Large intestine (tissue), 12 donors: Measurements from ENCODE around the gene HSD11B1. TPM values are rescaled to one million over a fixed set of nuclear protein-coding genes. Genes with fewer than 3 reads are reported as not detected.

ENCODE experiments used
- DNase-seq, 2 donors: peaks; one replicate each; pipeline versions ENCODE4 v3.0.0 to v3.0.0-alpha.2; 2013
- H3K27ac ChIP-seq: one replicate; pipeline ENCODE4 v1.5.1; 2013; ENCODE audit warnings: low read length
- H3K27me3 ChIP-seq: 2 replicates; pipeline ENCODE4 v1.6.1; 2013; ENCODE audit warnings: low read length; ENCODE audit not compliant: control insufficient read depth, insufficient read depth
- H3K36me3 ChIP-seq: 2 replicates; pipeline ENCODE4 v1.6.1; 2013; ENCODE audit warnings: low read length; ENCODE audit not compliant: control insufficient read depth, insufficient read depth
- H3K4me1 ChIP-seq: one replicate; pipeline ENCODE4 v1.6.1; 2013; ENCODE audit warnings: low read length; ENCODE audit not compliant: control insufficient read depth, insufficient read depth
- H3K4me3 ChIP-seq: one replicate; pipeline ENCODE4 v1.5.1; 2013; ENCODE audit warnings: low read length
- H3K9me3 ChIP-seq: one replicate; pipeline ENCODE4 v1.6.1; 2013; ENCODE audit warnings: mild to moderate bottlenecking, low read depth, low read length, moderate library complexity; ENCODE audit not compliant: control insufficient read depth
- WGBS: methylation state at CpG from one replicate; pipeline ENCODE4 v1.1.5; 2013; ENCODE audit warnings: low lambda C conversion rate; ENCODE audit not compliant: insufficient coverage; 5-methylcytosine and 5-hydroxymethylcytosine counted together
- long read RNA-seq, 11 donors: transcript quantifications; one replicate each; lab custom pipeline, GENCODE V29; 2026
- polyA plus RNA-seq: library from polyadenylated mRNA; unstranded; fragments of 120-200 nt; gene quantifications from one replicate; pipeline ENCODE4 v1.2.1, GENCODE V29; 2013

Gene HSD11B1
- 0.31 TPM for polyA plus RNA-seq
- long read RNA-seq, donor 1: 0 reads
- long read RNA-seq, donor 2: 0 reads
- long read RNA-seq, donor 3: 0 reads
- long read RNA-seq, donor 4: 0 reads
- long read RNA-seq, donor 5: 0 reads
- long read RNA-seq, donor 6: 0 reads
- long read RNA-seq, donor 7: 0 reads
- long read RNA-seq, donor 8: 0 reads
- long read RNA-seq, donor 9: 0 reads
- long read RNA-seq, donor 10: 0 reads
- long read RNA-seq, donor 11: 0 reads

DNA sequence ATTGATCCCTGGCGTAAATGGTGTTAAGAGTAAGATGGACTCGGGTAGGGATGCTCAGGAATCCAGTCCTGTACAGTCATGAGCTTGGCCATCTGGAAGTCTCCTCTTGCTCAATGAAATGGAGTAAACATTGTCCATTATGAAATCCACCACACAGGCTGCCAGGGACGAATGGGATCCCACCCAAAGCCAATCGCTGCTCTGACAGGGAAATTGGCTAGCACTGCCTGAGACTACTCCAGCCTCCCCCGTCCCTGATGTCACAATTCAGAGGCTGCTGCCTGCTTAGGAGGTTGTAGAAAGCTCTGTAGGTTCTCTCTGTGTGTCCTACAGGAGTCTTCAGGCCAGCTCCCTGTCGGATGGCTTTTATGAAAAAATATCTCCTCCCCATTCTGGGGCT, at the start of gene HSD11B1:
TSS of gene HSD11B1 (plus strand) at position 263 of the 400 bp plus-strand sequence. CDS start at position 360, 97 bp downstream.
- no peak within 1 kb of the TSS for H3K27ac ChIP-seq
- no peaks in the 10 kb centered on the region for H3K36me3 ChIP-seq
- H3K4me1 ChIP-seq: no peaks in the 10 kb centered on the region
- no peak within 1 kb of the TSS for H3K4me3 ChIP-seq
- H3K27me3 ChIP-seq: peaks cover 3% of the 10 kb centered on the region
- no peak for DNase-seq
- no peaks in the 10 kb centered on the region for H3K9me3 ChIP-seq
- WGBS: no CpG with 5 or more reads among the region's 6 CpGs

DNA sequence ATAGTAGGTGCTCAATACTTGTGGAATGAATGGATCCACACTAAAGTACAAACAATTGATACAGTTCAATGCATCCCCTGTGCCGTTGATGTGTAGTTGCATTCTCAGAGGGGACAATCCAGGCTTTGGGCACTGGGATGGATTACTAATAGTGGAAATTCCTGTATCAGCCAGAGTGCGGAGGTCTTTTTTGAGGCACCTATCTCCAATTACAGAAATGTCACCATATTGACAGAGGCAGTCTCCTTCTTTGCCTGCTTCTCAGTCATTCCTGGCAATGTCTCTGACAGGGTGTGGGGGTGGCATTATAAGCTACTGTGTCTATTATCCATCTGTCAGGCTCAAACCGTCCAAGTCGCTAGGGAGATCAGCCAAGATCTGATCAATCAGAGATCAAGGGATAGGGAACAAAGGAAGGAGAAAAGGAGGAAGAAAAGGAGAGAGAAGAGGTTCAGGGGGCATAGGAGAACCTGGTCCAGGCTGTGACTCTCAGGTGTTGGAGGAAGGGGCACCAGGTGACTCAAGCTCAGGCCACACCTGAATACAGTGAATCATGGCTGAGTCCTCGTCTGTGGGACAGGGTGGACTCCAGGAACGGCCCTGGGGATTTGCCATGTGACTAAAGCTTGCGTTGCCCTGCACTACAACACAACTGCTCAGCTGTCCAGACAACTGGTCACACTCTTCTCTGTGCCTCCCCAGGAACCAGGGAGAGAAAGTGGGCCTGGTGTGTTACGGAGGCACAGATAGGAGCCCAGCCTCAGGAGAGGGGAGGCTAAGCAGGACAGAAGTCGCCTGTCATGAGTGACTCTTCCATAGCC, 49.0 kb upstream of the HSD11B1 start:
- Histone ChIP-seq H3K4me1 (peaks cover 76% of the 10 kb centered on the region), H3K4me3 (no peak overlapping the region), H3K36me3 (peaks cover 1% of the 10 kb centered on the region), H3K27ac (peak overlapping the region; percentile 99), H3K27me3 (no peaks in the 10 kb centered on the region), H3K9me3 (no peaks in the 10 kb centered on the region)
- DNase-seq: peak; percentile 73 to 82
- 50% methylated on average over 2 of the region's 9 CpGs for WGBS

DNA sequence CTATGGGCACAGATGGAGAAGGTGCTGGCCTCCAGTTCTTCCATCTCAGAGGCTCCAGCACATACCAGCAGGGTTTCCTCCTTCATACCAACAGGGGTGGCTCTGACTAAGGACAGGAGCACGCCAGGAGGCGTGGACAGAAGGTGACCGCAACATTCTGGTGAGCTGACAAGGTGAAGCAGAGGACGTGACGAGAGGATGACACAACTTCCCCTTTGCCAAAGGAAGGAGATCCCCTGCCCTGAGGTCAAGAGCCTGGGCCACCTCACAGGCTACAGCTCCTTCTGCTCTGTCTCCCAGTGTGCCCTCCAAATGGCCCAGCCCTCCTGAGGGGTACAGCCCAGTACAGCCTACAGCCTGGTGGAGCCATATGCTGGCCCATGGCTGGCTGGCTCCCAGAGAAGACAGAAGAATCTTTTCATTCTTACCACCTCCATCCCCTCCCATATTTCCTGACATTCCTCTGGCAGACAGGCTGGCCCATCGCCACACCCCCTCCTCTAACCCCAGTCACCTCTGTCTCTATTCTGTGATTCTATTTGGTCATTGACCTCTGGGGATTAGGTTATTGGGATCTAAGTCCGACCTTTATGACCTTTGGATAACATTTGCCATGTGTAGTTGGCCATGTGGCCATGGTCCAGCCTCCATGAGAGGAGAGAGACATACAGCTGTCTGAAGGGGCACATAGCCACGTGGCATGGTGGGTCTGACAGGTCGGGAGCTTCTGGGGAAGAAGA, 47.3 kb upstream of the HSD11B1 start:
- Histone ChIP-seq H3K4me3 (no peak overlapping the region), H3K36me3 (no peaks in the 10 kb centered on the region), H3K27me3 (no peaks in the 10 kb centered on the region), H3K9me3 (no peaks in the 10 kb centered on the region), H3K27ac (peak overlapping the region; percentile 55), H3K4me1 (peaks cover 70% of the 10 kb centered on the region)
- no peak for DNase-seq
- WGBS: no CpG with 5 or more reads among the region's 9 CpGs

GRCh38 chr1:209657918-209658317, 46.7 kb upstream of the HSD11B1 start:
- Histone ChIP-seq H3K27ac (peak overlapping the region; percentile 55), H3K36me3 (no peaks in the 10 kb centered on the region), H3K4me3 (no peak overlapping the region), H3K4me1 (peaks cover 71% of the 10 kb centered on the region), H3K27me3 (no peaks in the 10 kb centered on the region), H3K9me3 (no peaks in the 10 kb centered on the region)
- DNase-seq: no peak
- WGBS: no CpG with 5 or more reads among the region's 5 CpGs

DNA sequence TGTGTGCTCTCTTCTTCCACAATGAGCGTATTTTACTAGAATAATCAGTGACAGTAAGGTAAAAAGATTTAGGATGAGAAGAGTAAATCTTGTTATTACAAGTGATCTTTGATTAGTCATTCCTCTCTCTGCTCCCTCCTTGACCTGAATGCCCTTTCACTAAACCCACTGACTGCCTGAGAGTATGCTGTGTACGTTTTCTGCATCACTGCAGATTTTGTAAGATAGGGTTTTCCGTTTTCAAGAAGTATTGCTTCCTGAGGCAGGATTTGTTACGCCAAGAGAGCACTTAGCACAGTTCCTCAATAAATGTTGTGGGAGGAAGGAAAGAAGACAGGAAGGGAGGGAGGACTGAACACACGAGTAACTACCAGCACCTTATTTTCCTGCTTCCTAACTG, 44.7 kb upstream of the HSD11B1 start:
- H3K27ac ChIP-seq: no peak overlapping the region
- H3K27me3 ChIP-seq: no peaks in the 10 kb centered on the region
- 83% methylated on average over 1 of the region's 5 CpGs for WGBS
- no peak overlapping the region for H3K4me3 ChIP-seq
- no peaks in the 10 kb centered on the region for H3K36me3 ChIP-seq
- H3K9me3 ChIP-seq: no peaks in the 10 kb centered on the region
- peaks cover 54% of the 10 kb centered on the region for H3K4me1 ChIP-seq
- DNase-seq: no peak

GRCh38 chr1:209661071-209661470, 43.6 kb upstream of the HSD11B1 start:
- Histone ChIP-seq H3K27me3 (no peaks in the 10 kb centered on the region), H3K36me3 (no peaks in the 10 kb centered on the region), H3K9me3 (no peaks in the 10 kb centered on the region), H3K4me1 (peaks cover 42% of the 10 kb centered on the region), H3K27ac (no peak overlapping the region), H3K4me3 (no peak overlapping the region)
- DNase-seq: no peak
- 40% methylated on average over 1 of the region's 1 CpG for WGBS

- H3K4me3 ChIP-seq: no peak overlapping the region
- no peaks in the 10 kb centered on the region for H3K9me3 ChIP-seq
- no peaks in the 10 kb centered on the region for H3K27me3 ChIP-seq
- H3K27ac ChIP-seq: no peak overlapping the region
- 55% methylated on average over 2 of the region's 3 CpGs for WGBS
- no peaks in the 10 kb centered on the region for H3K36me3 ChIP-seq
- peaks cover 24% of the 10 kb centered on the region for H3K4me1 ChIP-seq
- no peak for DNase-seq
Observed at GRCh38 chr1:209662879-209663327, 41.7 kb upstream of the HSD11B1 start.

GRCh38 chr1:209667103-209667502, 37.5 kb upstream of the HSD11B1 start:
- H3K4me3 ChIP-seq: no peak overlapping the region
- peak in 1 of 2 donors; percentile 66 for DNase-seq
- peaks cover 11% of the 10 kb centered on the region for H3K4me1 ChIP-seq
- WGBS: no CpG with 5 or more reads among the region's 1 CpG
- no peaks in the 10 kb centered on the region for H3K36me3 ChIP-seq
- H3K9me3 ChIP-seq: no peaks in the 10 kb centered on the region
- H3K27ac ChIP-seq: peak overlapping the region; percentile 58
- H3K27me3 ChIP-seq: no peaks in the 10 kb centered on the region

GRCh38 chr1:209667708-209668107, 36.9 kb upstream of the HSD11B1 start:
- H3K4me3 ChIP-seq: no peak overlapping the region
- H3K27ac ChIP-seq: peak overlapping the region; percentile 58
- WGBS: no CpG with 5 or more reads among the region's 4 CpGs
- H3K27me3 ChIP-seq: no peaks in the 10 kb centered on the region
- no peaks in the 10 kb centered on the region for H3K36me3 ChIP-seq
- H3K9me3 ChIP-seq: no peaks in the 10 kb centered on the region
- no peak for DNase-seq
- peaks cover 7% of the 10 kb centered on the region for H3K4me1 ChIP-seq

DNA sequence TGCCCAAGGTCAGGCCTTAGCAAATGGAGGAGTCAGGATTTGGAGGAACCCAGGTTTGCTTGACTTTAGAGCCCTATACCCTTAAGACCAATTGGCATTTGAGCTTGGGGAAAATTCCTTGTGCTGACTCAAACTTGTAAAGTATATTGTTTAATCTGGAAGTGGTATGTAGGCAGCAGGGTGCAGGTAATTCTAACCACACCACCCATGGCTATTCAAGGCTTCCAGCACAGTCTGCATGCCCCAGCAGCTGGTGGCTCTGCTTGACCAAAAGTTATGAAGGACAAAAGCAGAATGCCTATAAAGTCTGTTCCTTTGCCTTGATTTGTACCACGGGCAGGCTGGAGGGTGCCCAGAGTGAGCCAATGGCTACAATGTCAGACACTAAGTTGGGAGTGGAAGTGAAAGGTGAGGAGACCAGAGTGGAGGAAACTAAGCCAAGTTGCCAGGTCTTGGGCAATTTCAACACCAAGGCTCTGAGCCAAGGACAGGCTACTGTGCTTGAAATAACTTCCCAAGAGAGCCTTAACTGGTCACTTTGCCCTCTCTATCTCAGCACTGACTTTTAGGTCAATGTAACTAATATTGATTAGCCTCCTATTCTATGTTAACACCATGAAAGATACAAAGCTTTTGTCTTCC, 34.1 kb upstream of the HSD11B1 start:
- H3K27me3 ChIP-seq: peaks cover 2% of the 10 kb centered on the region
- DNase-seq: no peak
- H3K4me1 ChIP-seq: peaks cover 23% of the 10 kb centered on the region
- H3K9me3 ChIP-seq: no peaks in the 10 kb centered on the region
- H3K4me3 ChIP-seq: no peak overlapping the region
- H3K36me3 ChIP-seq: no peaks in the 10 kb centered on the region
- H3K27ac ChIP-seq: no peak overlapping the region
- WGBS: no CpG with 5 or more reads among the region's 1 CpG
